Lower leg skin (tissue), 4 donors: Measurements from ENCODE around the gene FFAR3. TPM values are rescaled to one million over a fixed set of nuclear protein-coding genes. Genes with fewer than 3 reads are reported as not detected.
"Not testable (repeated sequence)": the region's sequence is repeated elsewhere in the genome, so short reads cannot be mapped to it uniquely, and the experiment has no call there.

Experiments
- DNase-seq, 2 donors: peaks; one replicate each; pipeline ENCODE4 v3.0.0-alpha.2; 2019; ENCODE audit warnings: low spot score in 2 of 2
- H3K4me3 ChIP-seq: fragments of 200-600 bp; sonication (generic); 2 replicates; pipeline ENCODE4 v1.5.1; 2017; ENCODE audit warnings: mild to moderate bottlenecking, low read depth; ENCODE audit not compliant: poor library complexity, severe bottlenecking
- POLR2A ChIP-seq, 2 donors: fragments of 450-650 bp; IDR thresholded peaks; one replicate each; pipeline ENCODE4 v1.6.1; 2016 to 2017; ENCODE audit warnings: antibody characterized with exemption in 2 of 2, mild to moderate bottlenecking in 1 of 2, moderate library complexity in 1 of 2
- WGBS, 2 donors: methylation state at CpG; one replicate each; pipeline ENCODE4 v1.1.5; 2018; 5-methylcytosine and 5-hydroxymethylcytosine counted together
- intact Hi-C: fragments of 100-400 bp; cut with DNase I; formaldehyde crosslinking; loops from one replicate; pipeline ENCODE4 v1.15.0; 2023; ENCODE audit warnings: low total_unique reads
- total RNA-seq, 4 donors: library from RNA; depleted of rRNA; stranded (reverse); fragments of >200 nt; gene quantifications; one replicate each; pipeline ENCODE4 v1.1.0, GENCODE V29; 2016
- TF ChIP-seq, protein P1 (sequence below), 3 donors: fragments of 450-650 bp; IDR thresholded peaks; one replicate each; pipeline ENCODE4 v1.5.1; 2016; ENCODE audit warnings: antibody characterized with exemption in 3 of 3, mild to moderate bottlenecking in 3 of 3, moderate library complexity in 2 of 3

The FFAR3 gene
- total RNA-seq, 4 donors from 2014 or later, result not detected

DNA sequence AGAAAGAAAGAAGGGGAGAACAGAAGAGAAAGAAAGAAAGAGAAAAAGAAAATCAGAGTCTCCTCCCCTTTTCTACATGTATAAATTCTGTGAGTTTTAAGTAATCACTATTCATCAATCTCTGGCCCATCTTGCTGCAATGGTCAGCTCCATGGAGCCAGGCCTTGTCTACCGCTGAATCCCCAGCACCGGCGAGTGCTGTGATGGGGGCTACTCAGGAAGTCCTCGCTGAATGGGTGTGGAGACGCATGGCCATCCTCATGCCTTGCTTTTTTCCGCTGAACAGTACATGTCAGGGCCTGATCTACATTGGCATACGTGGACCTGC, 42.5 kb downstream of the FFAR3 start:
- WGBS, 2 donors, result 78 to 83% methylated on average over 7 of the region's 7 CpGs
- TF ChIP-seq POLR2A (IDR thresholded peaks at IDR 0.05), result no peak
- TF ChIP-seq, protein P1, sequence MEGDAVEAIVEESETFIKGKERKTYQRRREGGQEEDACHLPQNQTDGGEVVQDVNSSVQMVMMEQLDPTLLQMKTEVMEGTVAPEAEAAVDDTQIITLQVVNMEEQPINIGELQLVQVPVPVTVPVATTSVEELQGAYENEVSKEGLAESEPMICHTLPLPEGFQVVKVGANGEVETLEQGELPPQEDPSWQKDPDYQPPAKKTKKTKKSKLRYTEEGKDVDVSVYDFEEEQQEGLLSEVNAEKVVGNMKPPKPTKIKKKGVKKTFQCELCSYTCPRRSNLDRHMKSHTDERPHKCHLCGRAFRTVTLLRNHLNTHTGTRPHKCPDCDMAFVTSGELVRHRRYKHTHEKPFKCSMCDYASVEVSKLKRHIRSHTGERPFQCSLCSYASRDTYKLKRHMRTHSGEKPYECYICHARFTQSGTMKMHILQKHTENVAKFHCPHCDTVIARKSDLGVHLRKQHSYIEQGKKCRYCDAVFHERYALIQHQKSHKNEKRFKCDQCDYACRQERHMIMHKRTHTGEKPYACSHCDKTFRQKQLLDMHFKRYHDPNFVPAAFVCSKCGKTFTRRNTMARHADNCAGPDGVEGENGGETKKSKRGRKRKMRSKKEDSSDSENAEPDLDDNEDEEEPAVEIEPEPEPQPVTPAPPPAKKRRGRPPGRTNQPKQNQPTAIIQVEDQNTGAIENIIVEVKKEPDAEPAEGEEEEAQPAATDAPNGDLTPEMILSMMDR (IDR thresholded peaks at IDR 0.05), result no peak
- DNase-seq, result no peak
- no peak overlapping the region for H3K4me3 ChIP-seq
- intact Hi-C loops, result no loop called here

DNA sequence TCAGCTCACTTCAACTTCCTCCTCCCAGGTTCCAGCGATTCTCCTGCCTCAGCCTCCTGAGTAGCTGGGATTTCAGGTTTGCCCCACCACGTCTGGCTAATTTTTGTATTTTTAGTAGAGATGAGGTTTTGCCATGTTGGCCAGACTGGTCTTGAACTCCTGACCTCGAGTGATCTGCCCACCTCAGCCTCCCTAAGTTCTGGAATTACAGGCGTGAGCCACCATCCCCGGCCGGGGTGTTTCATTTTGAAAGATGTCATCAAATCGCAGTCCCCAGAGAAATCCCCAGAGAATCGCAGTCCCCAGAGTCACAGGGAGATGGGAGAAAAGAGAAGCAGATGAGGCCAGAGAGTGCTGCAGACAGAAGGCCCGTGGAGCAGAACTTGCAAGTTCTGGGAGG, 43.2 kb downstream of the FFAR3 start:
- DNase-seq, intact Hi-C loops, H3K4me3 ChIP-seq: not testable (repeated sequence)
- WGBS, 2 donors, result 85 to 86% methylated on average over 9 of the region's 9 CpGs

DNA sequence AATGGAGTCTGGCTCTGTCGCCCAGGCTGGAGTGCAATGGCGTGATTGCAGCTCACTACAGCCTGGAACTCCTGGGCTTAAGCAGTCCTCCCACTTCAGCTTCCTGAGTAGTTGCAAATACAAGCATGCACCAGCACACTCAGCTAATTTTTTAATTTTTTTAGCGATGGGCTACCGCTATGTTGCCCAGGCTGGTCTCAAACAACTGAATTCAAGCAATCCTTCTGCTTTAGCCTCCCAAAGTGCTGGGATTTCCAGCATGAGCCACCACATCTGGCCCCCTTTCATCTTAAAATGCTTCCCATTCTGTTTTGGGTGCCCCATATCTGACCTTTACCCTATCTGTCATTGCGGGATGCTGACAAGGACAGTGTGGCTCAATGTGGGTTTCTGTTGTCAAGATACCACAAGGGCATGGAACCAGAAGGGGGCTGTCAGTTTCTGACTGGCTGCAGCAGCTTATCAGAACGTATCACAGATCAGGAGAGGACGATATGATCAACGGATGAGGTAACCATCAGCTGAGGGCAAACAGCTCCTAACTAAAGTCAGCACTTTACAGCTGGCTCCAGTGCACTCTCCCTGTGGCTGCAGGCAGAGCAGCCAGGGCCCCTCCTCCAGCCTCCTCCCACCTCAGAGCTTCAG, 45.0 kb downstream of the FFAR3 start:
- intact Hi-C loops, result no loop called here
- H3K4me3 ChIP-seq, result no peak overlapping the region
- TF ChIP-seq, protein P1 (IDR thresholded peaks at IDR 0.05), result no peak
- TF ChIP-seq POLR2A (IDR thresholded peaks at IDR 0.05), result no peak
- 75 to 86% methylated on average over 8 of the region's 8 CpGs for WGBS, 2 donors
- no peak for DNase-seq

DNA sequence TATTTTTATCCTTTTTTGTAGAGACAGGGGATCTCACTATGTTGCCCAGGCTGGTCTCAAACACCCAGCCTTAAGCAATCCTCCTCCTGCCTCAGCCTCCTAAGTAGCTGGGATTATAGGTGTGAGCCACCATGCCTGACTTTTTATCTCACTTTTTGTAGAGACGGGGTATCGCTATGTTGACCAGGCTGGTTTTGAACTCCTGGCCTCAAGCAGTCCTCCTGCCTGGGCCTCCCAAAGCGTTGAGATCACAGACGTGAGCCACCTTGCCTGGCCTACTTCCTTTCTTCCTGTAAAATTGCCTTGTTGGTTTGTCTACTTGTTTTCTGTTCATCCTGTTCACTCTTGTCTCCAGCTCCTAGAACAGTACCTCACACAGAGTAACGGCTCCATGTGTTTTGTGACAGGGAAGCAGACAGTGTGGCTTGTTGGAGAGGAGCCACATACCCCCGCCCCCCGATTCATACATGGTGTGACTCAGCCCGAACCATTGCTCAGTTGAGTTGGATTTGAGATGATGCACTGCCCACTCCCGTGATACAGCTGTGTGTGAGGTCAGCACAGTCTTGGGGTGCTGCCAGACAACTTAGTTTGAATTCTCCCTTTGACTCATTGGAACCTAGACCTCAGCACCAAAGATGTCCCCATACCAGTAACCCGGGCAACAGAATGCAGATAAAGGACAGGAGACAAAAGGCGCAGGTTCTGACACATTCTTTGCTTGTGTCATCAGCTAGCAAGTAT, 46.8 kb downstream of the FFAR3 start:
- intact Hi-C loops, result no loop called here
- DNase-seq, result no peak
- WGBS, 2 donors, result 48 to 49% methylated on average over 11 of the region's 11 CpGs
- TF ChIP-seq, protein P1 (IDR thresholded peaks at IDR 0.05), result no peak
- no peak for TF ChIP-seq POLR2A (IDR thresholded peaks at IDR 0.05)
- H3K4me3 ChIP-seq, result no peak overlapping the region

DNA sequence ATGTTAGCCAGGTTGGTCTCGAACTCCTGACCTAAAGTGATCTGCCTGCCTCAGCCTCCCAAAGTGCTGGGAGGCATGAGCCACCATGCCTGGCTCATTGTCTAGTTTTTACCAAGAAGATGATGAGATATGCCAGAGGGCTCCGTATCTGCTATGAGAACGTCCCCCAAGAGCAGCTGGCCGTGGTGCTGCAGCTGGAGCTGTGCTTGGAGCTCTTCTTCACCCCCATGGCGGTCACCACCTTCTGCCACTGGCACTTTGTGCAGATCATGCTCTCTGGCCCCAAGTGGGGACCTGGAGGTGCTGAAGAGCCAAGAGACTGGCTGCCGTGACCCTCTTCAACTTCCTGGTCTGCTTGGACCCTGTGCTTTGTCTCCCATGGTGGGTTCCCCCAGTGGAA, 49.4 kb downstream of the FFAR3 start:
- no peak for TF ChIP-seq POLR2A (IDR thresholded peaks at IDR 0.05)
- TF ChIP-seq, protein P1 (IDR thresholded peaks at IDR 0.05), result no peak
- DNase-seq, result no peak
- no peak overlapping the region for H3K4me3 ChIP-seq
- 74 to 79% methylated on average over 6 of the region's 6 CpGs for WGBS, 2 donors
- intact Hi-C loops, result no loop called here

DNA sequence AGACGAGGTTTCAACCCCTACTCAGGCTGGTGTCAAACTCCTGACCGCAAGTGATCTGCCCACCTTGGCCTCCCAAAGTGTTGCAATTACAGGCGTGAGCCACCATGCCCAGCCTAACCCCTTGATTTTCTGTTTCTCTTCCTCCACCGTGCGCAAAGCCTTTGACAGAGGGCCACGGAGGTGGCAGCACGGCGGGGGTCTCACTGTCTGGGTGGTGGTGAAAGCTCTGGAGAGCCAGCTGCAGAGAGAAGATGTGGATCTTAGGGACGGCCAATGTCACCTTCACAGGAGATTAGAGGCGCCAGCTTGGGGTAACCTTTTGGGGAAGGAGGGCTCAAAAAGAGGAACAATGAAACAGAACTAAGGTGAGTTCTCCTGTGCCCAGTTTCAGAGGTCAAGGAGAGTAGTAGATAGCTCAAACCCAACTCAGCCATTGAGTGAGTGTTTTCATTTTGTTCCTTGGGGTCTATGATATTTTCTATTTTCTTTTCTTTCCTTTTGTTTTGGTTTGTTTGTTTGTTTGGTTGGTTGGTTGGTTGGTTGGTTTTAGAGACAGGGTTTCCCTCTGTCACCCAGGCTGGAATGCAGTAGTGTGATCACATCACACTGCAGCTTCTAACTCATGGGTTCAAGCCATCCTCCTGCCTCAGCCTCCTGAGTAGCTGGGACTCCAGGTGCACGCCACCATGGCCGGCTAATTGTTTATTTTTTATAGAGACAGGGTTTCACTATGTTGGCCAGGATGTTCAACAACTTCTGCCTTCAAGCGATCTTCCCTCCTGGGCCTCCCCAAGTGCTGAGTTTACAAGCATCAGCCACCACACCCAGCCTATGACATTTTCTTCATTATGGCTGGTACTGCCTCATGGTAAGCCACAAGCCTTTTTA, 50.3 kb downstream of the FFAR3 start:
- WGBS, 2 donors, result 83 to 89% methylated on average over 13 of the region's 13 CpGs
- intact Hi-C loops, result no loop called here
- no peak overlapping the region for H3K4me3 ChIP-seq
- DNase-seq, result no peak
- TF ChIP-seq, protein P1 (IDR thresholded peaks at IDR 0.05), result no peak
- TF ChIP-seq POLR2A (IDR thresholded peaks at IDR 0.05), result no peak
